ENCODE data around the gene IL2.

- no peak for TF ChIP-seq CTCF (IDR thresholded peaks at IDR 0.05; ENCODE audit: insufficient read depth, low read length)
- TF ChIP-seq SPI1 (IDR thresholded peaks at IDR 0.05; ENCODE audit: borderline replicate concordance, low read depth), result no peak
Observed at GRCh38 chr4:122503214-122503613, 46.7 kb upstream of the IL2 start.
